PC-9 (cell line): Measurements from ENCODE around the gene PNP.

Experiments used
- CTCF ChIP-seq: fragments of 200-600 bp; sonication (generic); conservative IDR thresholded peaks from 2 replicates; pipeline ENCODE4 v1.6.1; 2017; ENCODE audit warnings: mixed run types, antibody characterized with exemption, mild to moderate bottlenecking, moderate library complexity
- EZH2 ChIP-seq: fragments of 200-600 bp; sonication (generic); IDR thresholded peaks from 2 replicates; pipeline ENCODE4 v1.8.0; 2017; ENCODE audit warnings: antibody characterized with exemption, low read depth

GRCh38 chr14:20435582-20436362 lies 33.4 kb upstream of the PNP start, which contains the start of gene KLHL33:
- TF ChIP-seq CTCF: no peak
- TF ChIP-seq EZH2: no peak
